Esophagus muscularis mucosa (tissue), 3 donors: ENCODE measurements around the gene GRIFIN.

ENCODE experiments used
- POLR2A ChIP-seq: fragments of 450-650 bp; IDR thresholded peaks from one replicate; pipeline ENCODE4 v1.6.1; 2017; ENCODE audit warnings: antibody characterized with exemption, moderate library complexity, mild to moderate bottlenecking, low read depth
- POLR2AphosphoS5 ChIP-seq, 2 donors: sonication (generic); formaldehyde crosslinking; IDR thresholded peaks; one replicate each; pipeline ENCODE4 v1.6.1; 2017; ENCODE audit warnings: antibody characterized with exemption in 2 of 2
- TF ChIP-seq, protein P1 (sequence below), 3 experiments: fragments of 200-600 bp in 2 of 3; fragments of 450-650 bp in 1 of 3; sonication (generic) in 2 of 3; IDR thresholded peaks; one replicate each; pipeline ENCODE4 v1.5.1; 2017 to 2019; ENCODE audit warnings: antibody characterized with exemption in 3 of 3, mild to moderate bottlenecking in 2 of 3, moderate library complexity in 1 of 3

- TF ChIP-seq, protein P1, sequence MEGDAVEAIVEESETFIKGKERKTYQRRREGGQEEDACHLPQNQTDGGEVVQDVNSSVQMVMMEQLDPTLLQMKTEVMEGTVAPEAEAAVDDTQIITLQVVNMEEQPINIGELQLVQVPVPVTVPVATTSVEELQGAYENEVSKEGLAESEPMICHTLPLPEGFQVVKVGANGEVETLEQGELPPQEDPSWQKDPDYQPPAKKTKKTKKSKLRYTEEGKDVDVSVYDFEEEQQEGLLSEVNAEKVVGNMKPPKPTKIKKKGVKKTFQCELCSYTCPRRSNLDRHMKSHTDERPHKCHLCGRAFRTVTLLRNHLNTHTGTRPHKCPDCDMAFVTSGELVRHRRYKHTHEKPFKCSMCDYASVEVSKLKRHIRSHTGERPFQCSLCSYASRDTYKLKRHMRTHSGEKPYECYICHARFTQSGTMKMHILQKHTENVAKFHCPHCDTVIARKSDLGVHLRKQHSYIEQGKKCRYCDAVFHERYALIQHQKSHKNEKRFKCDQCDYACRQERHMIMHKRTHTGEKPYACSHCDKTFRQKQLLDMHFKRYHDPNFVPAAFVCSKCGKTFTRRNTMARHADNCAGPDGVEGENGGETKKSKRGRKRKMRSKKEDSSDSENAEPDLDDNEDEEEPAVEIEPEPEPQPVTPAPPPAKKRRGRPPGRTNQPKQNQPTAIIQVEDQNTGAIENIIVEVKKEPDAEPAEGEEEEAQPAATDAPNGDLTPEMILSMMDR (IDR thresholded peaks at IDR 0.05): no peak
- TF ChIP-seq POLR2A: no peak
- peak in 1 of 2 donors; percentile 56 for TF ChIP-seq POLR2AphosphoS5 (IDR thresholded peaks at IDR 0.05)
Measured at GRCh38 chr7:2508327-2509215, 32.4 kb upstream of the GRIFIN start.
